ENCODE measurements around the gene PDE11A. TPM values are rescaled to one million over a fixed set of nuclear protein-coding genes. Genes with fewer than 3 reads are reported as not detected.

The PDE11A gene
- total and polyA plus RNA-seq, 10 donors, result 0.02 to 1.2 (median 0.22) TPM; not detected in 3

DNA sequence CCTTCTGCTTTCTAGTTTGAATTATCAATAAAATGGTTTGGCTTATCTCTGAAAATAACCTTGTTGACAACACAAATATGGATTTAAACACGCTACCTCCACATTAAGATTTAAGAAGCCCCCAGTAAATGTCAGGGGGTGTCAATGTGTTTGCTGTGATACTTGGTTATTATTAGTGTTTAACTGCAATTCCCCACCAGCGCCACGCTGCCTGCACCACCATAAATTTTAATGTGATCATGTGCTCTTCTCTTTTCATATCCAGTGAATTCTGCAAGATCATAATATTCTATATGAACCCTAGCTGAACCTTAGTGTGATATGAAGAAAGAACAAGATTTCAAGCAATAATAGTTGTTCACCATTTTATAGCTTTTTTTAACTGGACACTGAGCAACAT is 349.3 kb downstream of the PDE11A start:
- Histone ChIP-seq H3K4me1 (peaks cover 0 to 4% (median 0%) of the 10 kb centered on the region in 6 donors), H3K27me3 (replicated peaks in 1 of 7) (no peaks in the 10 kb centered on the region), H3K36me3 (no peaks in the 10 kb centered on the region), H3K4me3 (no peak overlapping the region), H3K9me3 (no peaks in the 10 kb centered on the region), H3K27ac (no peak overlapping the region)
- no peak for DNase-seq
- TF ChIP-seq, protein P1, sequence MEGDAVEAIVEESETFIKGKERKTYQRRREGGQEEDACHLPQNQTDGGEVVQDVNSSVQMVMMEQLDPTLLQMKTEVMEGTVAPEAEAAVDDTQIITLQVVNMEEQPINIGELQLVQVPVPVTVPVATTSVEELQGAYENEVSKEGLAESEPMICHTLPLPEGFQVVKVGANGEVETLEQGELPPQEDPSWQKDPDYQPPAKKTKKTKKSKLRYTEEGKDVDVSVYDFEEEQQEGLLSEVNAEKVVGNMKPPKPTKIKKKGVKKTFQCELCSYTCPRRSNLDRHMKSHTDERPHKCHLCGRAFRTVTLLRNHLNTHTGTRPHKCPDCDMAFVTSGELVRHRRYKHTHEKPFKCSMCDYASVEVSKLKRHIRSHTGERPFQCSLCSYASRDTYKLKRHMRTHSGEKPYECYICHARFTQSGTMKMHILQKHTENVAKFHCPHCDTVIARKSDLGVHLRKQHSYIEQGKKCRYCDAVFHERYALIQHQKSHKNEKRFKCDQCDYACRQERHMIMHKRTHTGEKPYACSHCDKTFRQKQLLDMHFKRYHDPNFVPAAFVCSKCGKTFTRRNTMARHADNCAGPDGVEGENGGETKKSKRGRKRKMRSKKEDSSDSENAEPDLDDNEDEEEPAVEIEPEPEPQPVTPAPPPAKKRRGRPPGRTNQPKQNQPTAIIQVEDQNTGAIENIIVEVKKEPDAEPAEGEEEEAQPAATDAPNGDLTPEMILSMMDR (IDR thresholded peaks at IDR 0.05 in 8 of 11, conservative IDR thresholded peaks at IDR 0.05 in 3 of 11), result no peak
- TF ChIP-seq POLR2A (IDR thresholded peaks at IDR 0.05) (no peak), POLR2AphosphoS5 (IDR thresholded peaks at IDR 0.05) (no peak)
- intact Hi-C loops (cut with DNase I; ENCODE audit: low total_unique reads), result loop anchor here (10.0 kb wide), 1 partner anchor 228 kb away; no protein-coding TSS in a partner anchor
- WGBS, 5 donors, result 78 to 96% (median 91%) methylated on average over 3 of the region's 3 CpGs

DNA sequence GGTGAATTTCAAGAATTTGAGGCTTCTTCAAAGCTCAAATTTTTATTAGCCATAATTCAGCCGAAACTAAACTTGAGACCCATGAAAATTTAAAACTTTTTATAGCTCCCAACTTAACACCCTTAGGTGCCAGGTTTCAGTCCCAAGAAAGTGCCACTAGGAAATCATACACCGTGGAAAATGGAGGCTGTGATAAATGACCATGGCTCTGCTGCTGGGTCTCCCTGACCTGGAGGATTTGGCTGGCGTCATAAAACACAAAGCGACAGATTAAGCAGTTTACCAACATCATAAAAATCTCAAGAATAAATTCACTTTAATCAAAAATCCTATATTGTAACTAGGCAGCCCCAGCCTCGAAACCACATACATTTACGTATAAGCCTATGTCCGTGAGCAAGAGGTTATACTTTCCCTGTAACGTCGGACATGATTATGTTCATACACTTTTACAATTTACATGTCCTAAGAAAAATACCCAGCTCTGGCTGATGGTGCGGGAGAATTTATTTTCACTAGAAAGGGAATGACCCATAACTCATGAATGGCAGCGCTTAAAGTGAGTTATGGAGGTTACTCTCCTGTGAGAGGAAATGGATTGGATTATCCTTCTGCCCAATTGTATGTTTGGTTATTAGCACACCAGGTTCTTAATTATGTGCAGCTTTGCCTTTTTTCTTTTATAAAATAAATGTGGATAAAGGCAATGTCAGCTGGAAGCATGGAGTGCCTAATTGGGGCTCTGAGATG is 350.6 kb downstream of the PDE11A start:
- H3K9me3 ChIP-seq, result no peaks in the 10 kb centered on the region
- no peak overlapping the region for H3K4me3 ChIP-seq
- no peaks in the 10 kb centered on the region for H3K36me3 ChIP-seq
- no peak overlapping the region for H3K27ac ChIP-seq
- H3K4me1 ChIP-seq, result peaks cover 0 to 4% (median 0%) of the 10 kb centered on the region in 6 donors
- TF ChIP-seq POLR2AphosphoS5 (IDR thresholded peaks at IDR 0.05), result no peak
- TF ChIP-seq POLR2A (IDR thresholded peaks at IDR 0.05), result no peak
- TF ChIP-seq, protein P1 (IDR thresholded peaks at IDR 0.05 in 8 of 11, conservative IDR thresholded peaks at IDR 0.05 in 3 of 11), result no peak
- 82 to 88% (median 86%) methylated on average over 11 of the region's 11 CpGs for WGBS, 5 donors
- H3K27me3 ChIP-seq (replicated peaks in 1 of 7), result no peaks in the 10 kb centered on the region
- DNase-seq, result no peak
- intact Hi-C loops (cut with DNase I; ENCODE audit: low total_unique reads), result loop anchor here (10.0 kb wide), 1 partner anchor 227 kb away; no protein-coding TSS in a partner anchor

DNA sequence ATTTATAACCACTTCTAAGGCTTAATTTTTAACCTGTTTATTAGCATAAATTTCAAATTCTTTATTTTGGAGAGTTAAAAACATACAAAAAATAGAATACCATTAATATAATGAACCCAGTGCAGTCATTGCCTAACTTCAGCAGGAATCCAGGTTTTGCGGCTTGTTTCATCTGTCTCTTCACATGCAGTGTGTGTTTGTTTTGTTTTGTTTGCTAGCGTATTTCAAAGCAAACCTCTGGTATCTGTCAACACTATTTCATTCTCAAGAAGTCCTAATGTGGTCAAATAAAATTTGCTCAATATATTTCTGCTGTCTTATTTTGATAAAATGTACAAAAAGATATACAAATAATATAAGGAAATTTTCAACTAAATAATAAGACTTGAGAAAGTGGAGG is 351.5 kb downstream of the PDE11A start:
- H3K27me3 ChIP-seq (replicated peaks in 1 of 7), result no peaks in the 10 kb centered on the region
- H3K36me3 ChIP-seq, result no peaks in the 10 kb centered on the region
- DNase-seq, result no peak
- TF ChIP-seq, protein P1 (IDR thresholded peaks at IDR 0.05 in 8 of 11, conservative IDR thresholded peaks at IDR 0.05 in 3 of 11), result no peak
- TF ChIP-seq POLR2A (IDR thresholded peaks at IDR 0.05) (no peak), POLR2AphosphoS5 (IDR thresholded peaks at IDR 0.05) (no peak)
- WGBS, 5 donors, result 91 to 96% (median 93%) methylated on average over 2 of the region's 2 CpGs
- H3K27ac ChIP-seq, result no peak overlapping the region
- intact Hi-C loops (cut with DNase I; ENCODE audit: low total_unique reads), result loop anchor here (10.0 kb wide), 1 partner anchor 226 kb away; no protein-coding TSS in a partner anchor
- no peaks in the 10 kb centered on the region for H3K9me3 ChIP-seq
- H3K4me1 ChIP-seq, result peaks cover 0 to 4% (median 0%) of the 10 kb centered on the region in 6 donors
- no peak overlapping the region for H3K4me3 ChIP-seq

DNA sequence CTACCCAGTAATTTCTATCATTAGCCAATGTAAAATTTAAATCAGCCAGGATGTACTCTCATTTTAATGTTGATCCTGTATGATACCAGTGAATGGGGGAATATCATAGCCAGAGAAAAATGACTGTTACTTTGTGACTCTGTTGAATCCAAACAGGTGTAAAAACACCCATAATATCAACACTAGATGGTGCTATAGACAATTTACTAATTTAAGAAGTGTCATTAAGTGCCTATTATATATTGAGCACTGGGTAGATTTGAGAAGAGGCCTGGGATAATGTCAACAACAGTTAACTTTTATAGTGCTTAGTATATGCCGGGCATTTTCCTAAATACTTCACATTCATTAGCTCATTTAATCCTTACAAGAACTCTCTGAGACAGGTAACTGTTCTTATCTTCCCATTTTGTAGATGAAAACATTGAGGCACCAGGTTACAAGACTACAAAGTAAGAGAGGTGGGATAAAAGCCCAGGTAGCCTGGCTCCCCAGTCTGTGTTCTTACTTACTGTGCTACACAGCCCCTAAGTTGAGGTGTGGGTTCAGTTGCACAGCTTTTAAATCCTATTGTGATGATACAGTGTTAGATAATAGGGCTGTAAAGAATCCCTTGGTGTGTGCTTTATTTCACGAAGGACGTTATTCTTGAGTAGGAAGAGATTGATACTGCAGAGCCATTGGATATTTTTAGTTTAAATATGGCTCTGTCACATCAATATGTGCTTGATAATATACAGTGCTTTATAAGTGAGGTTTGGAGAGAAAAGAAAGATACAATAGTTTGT is 354.6 kb downstream of the PDE11A start:
- no peaks in the 10 kb centered on the region for H3K4me1 ChIP-seq
- no peak overlapping the region for H3K27ac ChIP-seq
- no peak for DNase-seq
- intact Hi-C loops (cut with DNase I; ENCODE audit: low total_unique reads), result no loop called here
- no peak overlapping the region for H3K4me3 ChIP-seq
- WGBS, 5 donors, result 82 to 93% (median 86%) methylated on average over 3 of the region's 3 CpGs
- no peaks in the 10 kb centered on the region for H3K27me3 ChIP-seq (replicated peaks in 1 of 7)
- no peak for TF ChIP-seq POLR2AphosphoS5 (IDR thresholded peaks at IDR 0.05)
- TF ChIP-seq, protein P1 (IDR thresholded peaks at IDR 0.05 in 8 of 11, conservative IDR thresholded peaks at IDR 0.05 in 3 of 11), result peak in 5 of 11 experiments; percentile 12 to 34 (median 22)
- no peak for TF ChIP-seq POLR2A (IDR thresholded peaks at IDR 0.05)
- H3K36me3 ChIP-seq, result no peaks in the 10 kb centered on the region
- no peaks in the 10 kb centered on the region for H3K9me3 ChIP-seq
